ENCODE results near the gene LHPP.

LHPP gene

DNA sequence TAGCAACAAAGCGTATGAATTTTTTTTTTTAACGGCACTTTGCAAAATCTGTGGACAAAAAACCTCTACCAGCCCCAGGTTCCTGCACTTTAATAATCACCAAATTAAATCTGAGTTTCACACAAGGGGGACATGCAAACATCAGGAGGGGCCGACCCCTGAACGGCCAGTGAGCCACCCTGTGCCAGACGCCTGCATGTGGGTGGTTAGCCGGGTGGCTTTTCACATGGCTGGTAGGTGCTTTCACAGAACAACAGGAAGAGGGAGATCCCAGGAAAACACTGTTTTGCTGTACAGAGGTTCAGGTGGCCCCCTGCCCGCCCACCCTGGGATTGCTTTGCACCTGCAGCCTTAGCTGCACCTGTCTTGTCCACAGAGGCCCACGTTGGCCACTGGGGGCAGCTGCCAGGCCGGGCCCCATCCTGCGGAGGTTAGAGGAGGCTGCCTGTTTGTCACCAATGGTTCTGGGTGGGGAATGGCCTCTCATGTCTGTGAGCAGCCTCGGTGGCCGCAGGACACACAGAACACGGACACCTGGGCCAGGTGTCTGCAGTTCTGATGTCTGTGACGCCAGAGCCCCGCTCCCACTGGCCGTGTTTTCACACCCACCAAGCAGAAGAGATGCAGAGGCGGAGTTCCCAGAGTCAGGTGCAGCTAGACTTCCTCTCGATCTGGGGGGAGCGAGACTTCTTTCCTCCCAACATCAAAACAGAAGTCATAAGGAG is 174.8 kb downstream of the LHPP start:
- peaks cover 5% of the 10 kb centered on the region for H4K20me1 ChIP-seq (ENCODE audit: control insufficient read depth, insufficient read depth, low read depth, low read length)
- H3K4me2 ChIP-seq (ENCODE audit: low read length), result no peak overlapping the region
- no peak overlapping the region for H3K27ac ChIP-seq (ENCODE audit: low read depth, low read length)
- TF ChIP-seq, protein P1, sequence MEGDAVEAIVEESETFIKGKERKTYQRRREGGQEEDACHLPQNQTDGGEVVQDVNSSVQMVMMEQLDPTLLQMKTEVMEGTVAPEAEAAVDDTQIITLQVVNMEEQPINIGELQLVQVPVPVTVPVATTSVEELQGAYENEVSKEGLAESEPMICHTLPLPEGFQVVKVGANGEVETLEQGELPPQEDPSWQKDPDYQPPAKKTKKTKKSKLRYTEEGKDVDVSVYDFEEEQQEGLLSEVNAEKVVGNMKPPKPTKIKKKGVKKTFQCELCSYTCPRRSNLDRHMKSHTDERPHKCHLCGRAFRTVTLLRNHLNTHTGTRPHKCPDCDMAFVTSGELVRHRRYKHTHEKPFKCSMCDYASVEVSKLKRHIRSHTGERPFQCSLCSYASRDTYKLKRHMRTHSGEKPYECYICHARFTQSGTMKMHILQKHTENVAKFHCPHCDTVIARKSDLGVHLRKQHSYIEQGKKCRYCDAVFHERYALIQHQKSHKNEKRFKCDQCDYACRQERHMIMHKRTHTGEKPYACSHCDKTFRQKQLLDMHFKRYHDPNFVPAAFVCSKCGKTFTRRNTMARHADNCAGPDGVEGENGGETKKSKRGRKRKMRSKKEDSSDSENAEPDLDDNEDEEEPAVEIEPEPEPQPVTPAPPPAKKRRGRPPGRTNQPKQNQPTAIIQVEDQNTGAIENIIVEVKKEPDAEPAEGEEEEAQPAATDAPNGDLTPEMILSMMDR (IDR thresholded peaks at IDR 0.05; ENCODE audit: low read depth, low read length, poor library complexity, severe bottlenecking), result no peak
- no peak for TF ChIP-seq EZH2phosphoT487 (IDR thresholded peaks at IDR 0.05; ENCODE audit: borderline replicate concordance, low read length)
- no peaks in the 10 kb centered on the region for H3K27me3 ChIP-seq (ENCODE audit: control insufficient read depth, low read length)
- H3K36me3 ChIP-seq (ENCODE audit: control insufficient read depth, low read length), result peaks cover 10% of the 10 kb centered on the region; the same call in 1 of the 2 replicates
- peaks cover 53% of the 10 kb centered on the region for H3K79me2 ChIP-seq (ENCODE audit: control insufficient read depth, low read length)
- H3K4me1 ChIP-seq (ENCODE audit: control insufficient read depth, low read length), result peaks cover 28% of the 10 kb centered on the region
- no peaks in the 10 kb centered on the region for H3K9me3 ChIP-seq (ENCODE audit: control insufficient read depth, insufficient read depth, low read length)
- H3K9me2 ChIP-seq (replicated peaks; ENCODE audit: control insufficient read depth, low read length), result no peaks in the 10 kb centered on the region
- no peak overlapping the region for H3K4me3 ChIP-seq (ENCODE audit: low read length)
- H3F3A ChIP-seq (ENCODE audit: control insufficient read depth, insufficient read depth), result no peaks in the 10 kb centered on the region

DNA sequence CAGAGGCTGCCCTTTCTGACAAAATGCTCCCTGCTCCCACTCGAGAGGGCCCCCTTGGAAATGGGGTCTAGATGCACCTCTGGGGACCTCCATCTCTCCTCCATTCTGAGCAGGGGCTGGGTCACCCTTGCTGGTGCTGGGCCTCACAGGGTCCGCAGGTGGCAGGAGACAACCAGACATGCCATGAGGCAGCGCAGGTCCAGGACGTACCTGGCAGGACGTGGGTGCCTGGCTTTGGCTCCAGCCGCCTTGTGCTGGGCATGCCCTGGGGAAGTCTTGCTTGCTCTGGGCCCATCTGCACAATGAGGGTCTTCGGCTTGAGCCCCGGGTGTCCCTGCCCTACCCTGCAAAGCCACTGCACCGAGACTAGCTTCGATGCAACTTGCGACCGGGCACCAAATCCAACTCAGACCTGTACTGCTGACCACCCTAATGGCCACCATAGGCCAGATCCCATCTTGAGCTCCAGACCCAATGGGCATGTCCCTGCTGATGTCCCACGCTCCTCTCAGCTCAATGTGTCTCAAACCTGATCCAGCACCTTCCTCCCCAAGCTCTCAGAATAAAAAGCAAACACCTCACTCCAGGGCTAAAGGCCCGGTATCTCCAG is 175.6 kb downstream of the LHPP start:
- Histone ChIP-seq H3K4me1 (ENCODE audit: control insufficient read depth, low read length) (peaks cover 36% of the 10 kb centered on the region), H3K9me2 (replicated peaks; ENCODE audit: control insufficient read depth, low read length) (no peaks in the 10 kb centered on the region), H4K20me1 (ENCODE audit: control insufficient read depth, insufficient read depth, low read depth, low read length) (peaks cover under 1% of the 10 kb centered on the region; the same call in 1 of the 2 replicates), H3K4me2 (ENCODE audit: low read length) (no peak overlapping the region), H3K27me3 (ENCODE audit: control insufficient read depth, low read length) (no peaks in the 10 kb centered on the region), H3F3A (ENCODE audit: control insufficient read depth, insufficient read depth) (no peaks in the 10 kb centered on the region), H3K79me2 (ENCODE audit: control insufficient read depth, low read length) (peaks cover 57% of the 10 kb centered on the region), H3K4me3 (ENCODE audit: low read length) (no peak overlapping the region), H3K27ac (ENCODE audit: low read depth, low read length) (no peak overlapping the region), H3K9me3 (ENCODE audit: control insufficient read depth, insufficient read depth, low read length) (no peaks in the 10 kb centered on the region), H3K36me3 (ENCODE audit: control insufficient read depth, low read length) (peaks cover 11% of the 10 kb centered on the region; the same call in 1 of the 2 replicates)
- no peak for TF ChIP-seq EZH2phosphoT487 (IDR thresholded peaks at IDR 0.05; ENCODE audit: borderline replicate concordance, low read length)
- TF ChIP-seq, protein P1 (IDR thresholded peaks at IDR 0.05; ENCODE audit: low read depth, low read length, poor library complexity, severe bottlenecking), result no peak

DNA sequence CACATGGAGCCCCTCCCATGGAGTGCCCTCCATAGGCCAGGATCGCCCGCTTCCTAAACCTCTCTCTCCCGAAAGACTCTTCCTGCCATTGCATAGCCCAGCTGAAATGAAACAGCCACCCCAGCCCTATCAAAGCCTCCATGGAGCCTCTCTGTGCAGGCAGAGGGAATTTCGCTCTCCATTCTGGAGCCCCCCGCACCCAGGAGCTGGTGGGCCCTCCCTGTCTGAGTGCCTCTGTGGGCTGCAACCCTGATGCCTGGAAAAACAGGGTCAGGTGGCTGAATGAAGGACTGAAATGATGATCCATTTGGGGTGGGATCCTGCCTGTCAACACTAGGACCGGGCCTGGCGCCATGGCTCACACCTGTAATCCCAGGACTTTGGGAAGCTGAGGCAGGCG is 176.1 kb downstream of the LHPP start:
- H3K4me2 ChIP-seq (ENCODE audit: low read length), result no peak overlapping the region
- peaks cover 11% of the 10 kb centered on the region; the same call in 1 of the 2 replicates for H3K36me3 ChIP-seq (ENCODE audit: control insufficient read depth, low read length)
- TF ChIP-seq, protein P1 (IDR thresholded peaks at IDR 0.05; ENCODE audit: low read depth, low read length, poor library complexity, severe bottlenecking), result no peak
- TF ChIP-seq EZH2phosphoT487 (IDR thresholded peaks at IDR 0.05; ENCODE audit: borderline replicate concordance, low read length), result no peak
- H3K27ac ChIP-seq (ENCODE audit: low read depth, low read length), result no peak overlapping the region
- H3K79me2 ChIP-seq (ENCODE audit: control insufficient read depth, low read length), result peaks cover 57% of the 10 kb centered on the region
- no peaks in the 10 kb centered on the region; the same call in 1 of the 2 replicates for H4K20me1 ChIP-seq (ENCODE audit: control insufficient read depth, insufficient read depth, low read depth, low read length)
- H3F3A ChIP-seq (ENCODE audit: control insufficient read depth, insufficient read depth), result no peaks in the 10 kb centered on the region
- H3K4me1 ChIP-seq (ENCODE audit: control insufficient read depth, low read length), result peaks cover 41% of the 10 kb centered on the region
- H3K27me3 ChIP-seq (ENCODE audit: control insufficient read depth, low read length), result no peaks in the 10 kb centered on the region
- no peak overlapping the region for H3K4me3 ChIP-seq (ENCODE audit: low read length)
- H3K9me3 ChIP-seq (ENCODE audit: control insufficient read depth, insufficient read depth, low read length), result no peaks in the 10 kb centered on the region
- no peaks in the 10 kb centered on the region for H3K9me2 ChIP-seq (replicated peaks; ENCODE audit: control insufficient read depth, low read length)
